HepG2 (cell line): ENCODE measurements around the gene NEUROD4. TPM values are rescaled to one million over a fixed set of nuclear protein-coding genes. Genes with fewer than 3 reads are reported as not detected.

Experiments
- ATAC-seq: fragments of 200-7000 bp; cut with Tn5 transposase; 3 replicates; pipeline ENCODE4 v1.9.1; 2020; ENCODE audit warnings: mild to moderate bottlenecking, moderate library complexity
- BruUV-seq: library from RNA; stranded (reverse); fragments of 400-500 nt; replicated peaks from 2 replicates; lab custom pipeline; 2021; lab: Mats Ljungman, UMichigan
- CTCF ChIA-PET: fragments of 300-600 bp; formaldehyde crosslinking; extraction: SDS; loops from one replicate; lab custom pipeline; 2021; ENCODE audit warnings: low total read pairs, inconsistent platforms, low intra/inter-chr PET ratio; lab: Yijun Ruan, JAX
- POLR2A ChIA-PET: fragments of 350-600 bp; sonication (Branson Sonifier 250); formaldehyde crosslinking; loops from one replicate; lab custom pipeline; 2020; ENCODE audit warnings: antibody characterized with exemption, inconsistent platforms; lab: Yijun Ruan, JAX
- DNase-seq: peaks from one replicate; pipeline ENCODE4 v3.0.0-alpha.2; 2015; ENCODE audit warnings: low spot score
- FAIRE-seq: peaks from 3 replicates; lab custom pipeline; 2011; peaks lifted over from hg19 to GRCh38; lab: Jason Lieb, UNC
- H2AFZ ChIP-seq: one replicate; pipeline ENCODE4 v1.6.1; 2011; ENCODE audit warnings: low read length, inconsistent platforms
- H3K27ac ChIP-seq: fragments of 300-600 bp; 3 replicates; pipeline ENCODE4 v1.8.0; 2011; ENCODE audit warnings: mixed run types, mild to moderate bottlenecking, mixed read lengths, low read length, inconsistent platforms; ENCODE audit not compliant: insufficient read depth; ENCODE audit errors: extremely low read length
- H3K27me3 ChIP-seq, 2 experiments: fragments of 200-600 bp in 1 of 2; 2 replicates in 1 of 2; 3 replicates in 1 of 2; pipeline versions ENCODE4 v1.6.0 to v1.8.0; 2011; ENCODE audit warnings: low read length in 2 of 2, mild to moderate bottlenecking in 2 of 2, moderate library complexity in 2 of 2, inconsistent platforms in 1 of 2; ENCODE audit not compliant: insufficient read depth in 2 of 2, control insufficient read depth in 1 of 2
- H3K36me3 ChIP-seq, 2 experiments: fragments of 200-600 bp in 1 of 2; replicated peaks in 1 of 2; 2 replicates in 1 of 2; 3 replicates in 1 of 2; pipeline versions ENCODE4 v1.5.1 to v1.8.0; 2011; ENCODE audit warnings: low read length in 2 of 2, inconsistent platforms in 1 of 2; ENCODE audit not compliant: insufficient read depth in 2 of 2, control insufficient read depth in 1 of 2
- H3K4me1 ChIP-seq: 2 replicates; pipeline ENCODE4 v1.5.1; 2012; ENCODE audit warnings: low read length, inconsistent platforms; ENCODE audit not compliant: insufficient read depth
- H3K4me2 ChIP-seq: 2 replicates; pipeline ENCODE4 v1.6.0; 2011; ENCODE audit warnings: low read depth, low read length, inconsistent platforms
- H3K4me3 ChIP-seq, 3 experiments: fragments of 200-600 bp in 1 of 3; sonication (generic), shearing (Covaris generic) in 1 of 3; replicated peaks in 1 of 3; 2 replicates each; pipeline ENCODE4 v1.5.1; 2011 to 2016; ENCODE audit warnings: low read length in 3 of 3, inconsistent platforms in 2 of 3, low read depth in 2 of 3, mild to moderate bottlenecking in 2 of 3, control low read depth in 1 of 3, mixed read lengths in 1 of 3; ENCODE audit not compliant: insufficient read depth in 1 of 3
- H3K79me2 ChIP-seq: one replicate; pipeline ENCODE4 v1.6.1; 2011; ENCODE audit warnings: low read length, inconsistent platforms; ENCODE audit not compliant: insufficient read depth
- H3K9ac ChIP-seq: 2 replicates; pipeline ENCODE4 v1.6.0; 2011; ENCODE audit warnings: mild to moderate bottlenecking, low read depth, low read length, inconsistent platforms; ENCODE audit not compliant: insufficient read depth
- H3K9me3 ChIP-seq: 2 replicates; pipeline ENCODE4 v1.5.1; 2012; ENCODE audit warnings: mild to moderate bottlenecking, low read length
- H4K20me1 ChIP-seq: 2 replicates; pipeline ENCODE4 v1.6.0; 2011; ENCODE audit warnings: inconsistent platforms, mild to moderate bottlenecking, low read length, moderate library complexity; ENCODE audit not compliant: insufficient read depth
- CBX5 ChIP-seq: sonication (generic); formaldehyde crosslinking; IDR thresholded peaks from 2 replicates; pipeline ENCODE4 v1.4.0; 2020; ENCODE audit warnings: missing genetic modification reagents, borderline replicate concordance
- MAF1 ChIP-seq: sonication (generic); formaldehyde crosslinking; IDR thresholded peaks from 2 replicates; pipeline ENCODE4 v1.5.0; 2020; ENCODE audit warnings: missing genetic modification reagents, borderline replicate concordance
- MTA1 ChIP-seq: sonication (generic); formaldehyde crosslinking; IDR thresholded peaks from 2 replicates; pipeline ENCODE4 v1.4.0; 2020; ENCODE audit warnings: missing genetic modification reagents, mild to moderate bottlenecking, borderline replicate concordance
- NONO ChIP-seq, 2 experiments: fragments of 450-650 bp in 1 of 2; sonication (generic) in 1 of 2; formaldehyde crosslinking in 1 of 2; IDR thresholded peaks in 1 of 2; conservative IDR thresholded peaks in 1 of 2; 2 replicates each; pipeline versions ENCODE4 v1.6.1 to v1.8.0; 2017 to 2022; ENCODE audit warnings: mild to moderate bottlenecking in 1 of 2, missing genetic modification reagents in 1 of 2, moderate library complexity in 1 of 2
- PHB2 ChIP-seq: fragments of 450-650 bp; IDR thresholded peaks from 2 replicates; pipeline ENCODE4 v1.6.1; 2018; ENCODE audit not compliant: partially characterized antibody
- SMC3 ChIP-seq: IDR thresholded peaks from 2 replicates; pipeline ENCODE4 v1.6.1; 2011; ENCODE audit warnings: low read length, improper control_type of control experiment
- TCF7L2 ChIP-seq: IDR thresholded peaks from 2 replicates; pipeline ENCODE4 v1.6.1; 2011; ENCODE audit warnings: mild to moderate bottlenecking, low read depth, low read length, moderate library complexity
- ZFP36 ChIP-seq: fragments of 150-350 bp; IDR thresholded peaks from 2 replicates; pipeline ENCODE4 v1.6.1; 2018; ENCODE audit warnings: borderline replicate concordance, low read length, low read depth; ENCODE audit not compliant: partially characterized antibody
- ZFP36L1 ChIP-seq: sonication (generic); formaldehyde crosslinking; IDR thresholded peaks from 2 replicates; pipeline ENCODE4 v1.8.0; 2022; ENCODE audit warnings: mild to moderate bottlenecking, missing genetic modification reagents, moderate library complexity
- ZKSCAN5 ChIP-seq: sonication (generic); formaldehyde crosslinking; IDR thresholded peaks from 2 replicates; pipeline ENCODE4 v1.5.1; 2020; ENCODE audit warnings: mild to moderate bottlenecking, missing genetic modification reagents
- ZNF234 ChIP-seq: sonication (generic); formaldehyde crosslinking; conservative IDR thresholded peaks from 2 replicates; pipeline ENCODE4 v1.5.1; 2020; ENCODE audit warnings: mild to moderate bottlenecking, missing genetic modification reagents
- ZNF256 ChIP-seq: sonication (generic); formaldehyde crosslinking; conservative IDR thresholded peaks from 2 replicates; pipeline ENCODE4 v1.4.0; 2020; ENCODE audit warnings: missing genetic modification reagents
- ZNF337 ChIP-seq: sonication (generic); formaldehyde crosslinking; IDR thresholded peaks from 2 replicates; pipeline ENCODE4 v1.5.1; 2020; ENCODE audit warnings: missing genetic modification reagents, low read depth, mild to moderate bottlenecking, borderline replicate concordance
- ZNF562 ChIP-seq: sonication (generic); formaldehyde crosslinking; IDR thresholded peaks from 2 replicates; pipeline ENCODE4 v1.8.0; 2022; ENCODE audit warnings: missing genetic modification reagents, borderline replicate concordance
- ZNF615 ChIP-seq: sonication (generic); formaldehyde crosslinking; IDR thresholded peaks from 2 replicates; pipeline ENCODE4 v1.5.0; 2020; ENCODE audit warnings: mild to moderate bottlenecking, missing genetic modification reagents, borderline replicate concordance
- WGBS: methylation state at CpG from one replicate; pipeline ENCODE4 v1.1.6; 2017; ENCODE audit warnings: low lambda C conversion rate; 5-methylcytosine and 5-hydroxymethylcytosine counted together
- in situ Hi-C: cut with HindIII; loops from 2 replicates; pipeline ENCODE4 v1.10.0; 2017; ENCODE audit warnings: low pct_unique_long_range_greater_than_20kb; ENCODE audit not compliant: extremely low pct_ligation_motif_present
- intact Hi-C: fragments of 100-400 bp; cut with micrococcal nuclease; formaldehyde crosslinking; loops from one replicate; pipeline ENCODE4 v1.10.0; 2022; ENCODE audit not compliant: unreplicated experiment
- polyA plus RNA-seq, 8 experiments: library from polyadenylated mRNA; depleted of rRNA in 3 of 8; stranded (reverse) in 7 of 8; unstranded in 1 of 8; fragments of >200 nt; fragmentation: Illumina TruSeq in 4 of 8; extraction: Trizol in 4 of 8; gene quantifications; 2 replicates each; pipeline versions ENCODE4 v1.2.1 to v1.2.3, GENCODE V29; 2011 to 2016; ENCODE audit warnings: low read depth in 4 of 8, missing spikeins in 1 of 8, mixed read lengths in 1 of 8; ENCODE audit not compliant: insufficient read depth in 1 of 8
- total RNA-seq, 5 experiments: library from RNA; depleted of rRNA; stranded (reverse); fragments of >200 nt; fragmentation: Illumina TruSeq; extraction: Trizol; gene quantifications; 2 replicates each; pipeline ENCODE4 v1.2.3, GENCODE V29; 2016; ENCODE audit warnings: low read depth in 1 of 5
- TF ChIP-seq, protein P1 (sequence below): IDR thresholded peaks from 2 replicates; pipeline ENCODE4 v1.6.1; 2016; ENCODE audit warnings: mild to moderate bottlenecking
- TF ChIP-seq, protein P2 (sequence below): sonication (generic); formaldehyde crosslinking; IDR thresholded peaks from 2 replicates; pipeline ENCODE4 v1.4.0; 2020; ENCODE audit warnings: mild to moderate bottlenecking, missing genetic modification reagents
- TF ChIP-seq, protein P3 (sequence below): sonication (generic); formaldehyde crosslinking; IDR thresholded peaks from 2 replicates; pipeline ENCODE4 v1.5.0; 2020; ENCODE audit warnings: missing genetic modification reagents
- TF ChIP-seq, protein P4 (sequence below): sonication (generic); formaldehyde crosslinking; conservative IDR thresholded peaks from 2 replicates; pipeline ENCODE4 v1.8.0; 2022; ENCODE audit warnings: missing genetic modification reagents
- TF ChIP-seq, protein P5 (sequence below): sonication (generic); formaldehyde crosslinking; IDR thresholded peaks from 2 replicates; pipeline ENCODE4 v1.5.0; 2020; ENCODE audit warnings: mild to moderate bottlenecking, low read depth, missing genetic modification reagents, borderline replicate concordance

Gene NEUROD4
- total and polyA plus RNA-seq, 2 of the 13 experiments (the other 11 are each of a cell fraction or from before 2014, with no cell fraction given): not detected

DNA sequence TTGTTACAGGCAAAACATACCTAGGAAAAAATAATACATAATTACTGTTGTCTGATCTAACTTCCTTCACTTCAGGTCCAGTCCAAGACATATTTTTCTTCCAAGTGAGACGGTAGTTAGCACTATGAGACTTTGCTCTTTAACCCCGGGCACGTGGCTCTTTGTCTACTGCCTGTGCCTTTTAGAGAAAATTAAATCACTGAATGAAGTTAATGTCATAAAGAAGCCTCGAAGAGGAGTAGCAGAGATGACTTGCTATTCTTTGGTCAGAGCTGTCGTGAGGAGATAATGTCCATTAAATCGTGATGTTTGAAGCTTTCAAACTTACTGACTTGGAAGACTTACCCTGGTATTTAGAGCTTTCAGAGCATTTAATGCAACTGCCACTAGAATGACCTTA lies 43.9 kb upstream of the NEUROD4 start:
- no peak for TF ChIP-seq MAF1 (CRISPR knock-in tag)
- TF ChIP-seq, protein P1, sequence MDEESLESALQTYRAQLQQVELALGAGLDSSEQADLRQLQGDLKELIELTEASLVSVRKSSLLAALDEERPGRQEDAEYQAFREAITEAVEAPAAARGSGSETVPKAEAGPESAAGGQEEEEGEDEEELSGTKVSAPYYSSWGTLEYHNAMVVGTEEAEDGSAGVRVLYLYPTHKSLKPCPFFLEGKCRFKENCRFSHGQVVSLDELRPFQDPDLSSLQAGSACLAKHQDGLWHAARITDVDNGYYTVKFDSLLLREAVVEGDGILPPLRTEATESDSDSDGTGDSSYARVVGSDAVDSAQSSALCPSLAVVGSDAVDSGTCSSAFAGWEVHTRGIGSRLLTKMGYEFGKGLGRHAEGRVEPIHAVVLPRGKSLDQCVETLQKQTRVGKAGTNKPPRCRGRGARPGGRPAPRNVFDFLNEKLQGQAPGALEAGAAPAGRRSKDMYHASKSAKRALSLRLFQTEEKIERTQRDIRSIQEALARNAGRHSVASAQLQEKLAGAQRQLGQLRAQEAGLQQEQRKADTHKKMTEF (CRISPR knock-in tag): no peak
- TF ChIP-seq ZFP36L1: no peak
- TF ChIP-seq SMC3: no peak
- no peak for TF ChIP-seq ZNF337 (CRISPR knock-in tag)
- TF ChIP-seq CBX5 (CRISPR knock-in tag): no peak
- no peak for TF ChIP-seq TCF7L2
- TF ChIP-seq ZKSCAN5 (CRISPR knock-in tag): no peak
- no peak for TF ChIP-seq ZFP36
- TF ChIP-seq ZNF562 (CRISPR knock-in tag): no peak
- TF ChIP-seq PHB2: no peak
- TF ChIP-seq, protein P2, sequence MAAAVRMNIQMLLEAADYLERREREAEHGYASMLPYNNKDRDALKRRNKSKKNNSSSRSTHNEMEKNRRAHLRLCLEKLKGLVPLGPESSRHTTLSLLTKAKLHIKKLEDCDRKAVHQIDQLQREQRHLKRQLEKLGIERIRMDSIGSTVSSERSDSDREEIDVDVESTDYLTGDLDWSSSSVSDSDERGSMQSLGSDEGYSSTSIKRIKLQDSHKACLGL (CRISPR knock-in tag): no peak
- no peak for TF ChIP-seq ZNF256 (CRISPR knock-in tag)
- TF ChIP-seq, protein P3, sequence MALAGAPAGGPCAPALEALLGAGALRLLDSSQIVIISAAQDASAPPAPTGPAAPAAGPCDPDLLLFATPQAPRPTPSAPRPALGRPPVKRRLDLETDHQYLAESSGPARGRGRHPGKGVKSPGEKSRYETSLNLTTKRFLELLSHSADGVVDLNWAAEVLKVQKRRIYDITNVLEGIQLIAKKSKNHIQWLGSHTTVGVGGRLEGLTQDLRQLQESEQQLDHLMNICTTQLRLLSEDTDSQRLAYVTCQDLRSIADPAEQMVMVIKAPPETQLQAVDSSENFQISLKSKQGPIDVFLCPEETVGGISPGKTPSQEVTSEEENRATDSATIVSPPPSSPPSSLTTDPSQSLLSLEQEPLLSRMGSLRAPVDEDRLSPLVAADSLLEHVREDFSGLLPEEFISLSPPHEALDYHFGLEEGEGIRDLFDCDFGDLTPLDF (CRISPR knock-in tag): no peak
- TF ChIP-seq, protein P4, sequence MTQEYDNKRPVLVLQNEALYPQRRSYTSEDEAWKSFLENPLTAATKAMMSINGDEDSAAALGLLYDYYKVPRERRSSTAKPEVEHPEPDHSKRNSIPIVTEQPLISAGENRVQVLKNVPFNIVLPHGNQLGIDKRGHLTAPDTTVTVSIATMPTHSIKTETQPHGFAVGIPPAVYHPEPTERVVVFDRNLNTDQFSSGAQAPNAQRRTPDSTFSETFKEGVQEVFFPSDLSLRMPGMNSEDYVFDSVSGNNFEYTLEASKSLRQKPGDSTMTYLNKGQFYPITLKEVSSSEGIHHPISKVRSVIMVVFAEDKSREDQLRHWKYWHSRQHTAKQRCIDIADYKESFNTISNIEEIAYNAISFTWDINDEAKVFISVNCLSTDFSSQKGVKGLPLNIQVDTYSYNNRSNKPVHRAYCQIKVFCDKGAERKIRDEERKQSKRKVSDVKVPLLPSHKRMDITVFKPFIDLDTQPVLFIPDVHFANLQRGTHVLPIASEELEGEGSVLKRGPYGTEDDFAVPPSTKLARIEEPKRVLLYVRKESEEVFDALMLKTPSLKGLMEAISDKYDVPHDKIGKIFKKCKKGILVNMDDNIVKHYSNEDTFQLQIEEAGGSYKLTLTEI: no peak
- TF ChIP-seq ZNF234 (CRISPR knock-in tag): no peak
- TF ChIP-seq NONO (IDR thresholded peaks at IDR 0.05): no peak
- TF ChIP-seq NONO (CRISPR knock-in tag; conservative IDR thresholded peaks at IDR 0.05): no peak
- TF ChIP-seq, protein P5, sequence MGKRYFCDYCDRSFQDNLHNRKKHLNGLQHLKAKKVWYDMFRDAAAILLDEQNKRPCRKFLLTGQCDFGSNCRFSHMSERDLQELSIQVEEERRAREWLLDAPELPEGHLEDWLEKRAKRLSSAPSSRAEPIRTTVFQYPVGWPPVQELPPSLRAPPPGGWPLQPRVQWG (CRISPR knock-in tag): no peak
- no peak for TF ChIP-seq MTA1 (CRISPR knock-in tag)
- no peak for TF ChIP-seq ZNF615 (CRISPR knock-in tag)
- TF ChIP-seq, all 625 proteins: peak for 0
- no TSS peak for BruUV-seq
- no peaks in the 10 kb centered on the region for H3K36me3 ChIP-seq
- ChIA-PET CTCF (no interaction called here), POLR2A (no interaction called here)
- H3K27ac ChIP-seq: no peak overlapping the region
- no peaks in the 10 kb centered on the region for H3K9me3 ChIP-seq
- FAIRE-seq (no peak), DNase-seq (no peak), ATAC-seq (no peak)
- H3K9ac ChIP-seq: no peak overlapping the region
- in situ Hi-C loops (no loop called here), intact Hi-C loops (no loop called here)
- H3K79me2 ChIP-seq: no peaks in the 10 kb centered on the region
- no peak overlapping the region for H3K4me2 ChIP-seq
- H3K4me3 ChIP-seq: no peak overlapping the region
- WGBS: 1% methylated on average over 6 of the region's 6 CpGs
- H2AFZ ChIP-seq: no peak overlapping the region
- H4K20me1 ChIP-seq: no peaks in the 10 kb centered on the region
- H3K27me3 ChIP-seq: no peaks in the 10 kb centered on the region
- H3K4me1 ChIP-seq: no peaks in the 10 kb centered on the region
